ENCODE measurements around the gene ZNF277. TPM values are rescaled to one million over a fixed set of nuclear protein-coding genes. Genes with fewer than 3 reads are reported as not detected.
A peak's percentile ranks its signal among the peaks of the same experiment; 100 is the strongest.

Gene ZNF277
- total RNA-seq, 1 experiment from 2014 or later: 19.9 TPM

DNA sequence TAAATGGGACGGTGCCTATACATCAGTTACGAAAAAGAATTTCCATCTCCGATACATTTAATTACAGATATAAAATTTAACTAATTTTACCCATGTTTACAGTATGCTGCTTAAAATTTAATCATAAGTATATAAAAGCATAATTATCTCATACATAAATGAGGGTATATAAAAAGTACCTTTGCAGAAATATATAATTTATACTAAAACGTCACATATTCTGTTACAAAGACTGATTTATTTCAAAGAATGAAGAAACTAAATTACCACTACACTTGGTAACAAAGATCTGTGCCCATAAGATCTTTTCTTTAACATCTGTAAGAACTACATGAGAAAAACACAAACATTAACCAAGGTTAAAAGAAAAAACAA is 3.1 kb upstream of the ZNF277 start:
- no peaks in the 10 kb centered on the region for H3K9me3 Mint-ChIP-seq (ENCODE audit: unreplicated experiment)
- H3K27me3 Mint-ChIP-seq (ENCODE audit: insufficient read depth, unreplicated experiment): no peaks in the 10 kb centered on the region
- ChIA-PET CTCF (interaction anchor here (0.5 to 1.5 kb wide), 11 partner anchors 10 to 451 kb away, joined by 3 to 5 read pairs (median 3); no protein-coding TSS in a partner anchor), POLR2A (interaction anchor here (0.6 to 7.0 kb wide), 10 partner anchors 10 to 782 kb away, joined by 3 to 126 read pairs (median 4); partner anchors contain the start of gene IFRD1)
- H3K27ac Mint-ChIP-seq (ENCODE audit: low read depth, unreplicated experiment): no peak overlapping the region
- TF ChIP-seq, protein P1, sequence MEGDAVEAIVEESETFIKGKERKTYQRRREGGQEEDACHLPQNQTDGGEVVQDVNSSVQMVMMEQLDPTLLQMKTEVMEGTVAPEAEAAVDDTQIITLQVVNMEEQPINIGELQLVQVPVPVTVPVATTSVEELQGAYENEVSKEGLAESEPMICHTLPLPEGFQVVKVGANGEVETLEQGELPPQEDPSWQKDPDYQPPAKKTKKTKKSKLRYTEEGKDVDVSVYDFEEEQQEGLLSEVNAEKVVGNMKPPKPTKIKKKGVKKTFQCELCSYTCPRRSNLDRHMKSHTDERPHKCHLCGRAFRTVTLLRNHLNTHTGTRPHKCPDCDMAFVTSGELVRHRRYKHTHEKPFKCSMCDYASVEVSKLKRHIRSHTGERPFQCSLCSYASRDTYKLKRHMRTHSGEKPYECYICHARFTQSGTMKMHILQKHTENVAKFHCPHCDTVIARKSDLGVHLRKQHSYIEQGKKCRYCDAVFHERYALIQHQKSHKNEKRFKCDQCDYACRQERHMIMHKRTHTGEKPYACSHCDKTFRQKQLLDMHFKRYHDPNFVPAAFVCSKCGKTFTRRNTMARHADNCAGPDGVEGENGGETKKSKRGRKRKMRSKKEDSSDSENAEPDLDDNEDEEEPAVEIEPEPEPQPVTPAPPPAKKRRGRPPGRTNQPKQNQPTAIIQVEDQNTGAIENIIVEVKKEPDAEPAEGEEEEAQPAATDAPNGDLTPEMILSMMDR (IDR thresholded peaks at IDR 0.05; ENCODE audit: unreplicated experiment): no peak
- no peak for DNase-seq (ENCODE audit: unreplicated experiment)
- no TSS peak for BruUV-seq (replicated peaks)
- peaks cover 41% of the 10 kb centered on the region for H3K4me1 Mint-ChIP-seq (ENCODE audit: insufficient read depth, unreplicated experiment)
- intact Hi-C loops (cut with micrococcal nuclease): loop anchor here (5.0 kb wide), 1 partner anchor 441 kb away; no protein-coding TSS in a partner anchor
- no peaks in the 10 kb centered on the region for H3K36me3 Mint-ChIP-seq (ENCODE audit: insufficient read depth, unreplicated experiment)
- peak overlapping the region; percentile 91 for H3K4me3 Mint-ChIP-seq (ENCODE audit: unreplicated experiment)

DNA sequence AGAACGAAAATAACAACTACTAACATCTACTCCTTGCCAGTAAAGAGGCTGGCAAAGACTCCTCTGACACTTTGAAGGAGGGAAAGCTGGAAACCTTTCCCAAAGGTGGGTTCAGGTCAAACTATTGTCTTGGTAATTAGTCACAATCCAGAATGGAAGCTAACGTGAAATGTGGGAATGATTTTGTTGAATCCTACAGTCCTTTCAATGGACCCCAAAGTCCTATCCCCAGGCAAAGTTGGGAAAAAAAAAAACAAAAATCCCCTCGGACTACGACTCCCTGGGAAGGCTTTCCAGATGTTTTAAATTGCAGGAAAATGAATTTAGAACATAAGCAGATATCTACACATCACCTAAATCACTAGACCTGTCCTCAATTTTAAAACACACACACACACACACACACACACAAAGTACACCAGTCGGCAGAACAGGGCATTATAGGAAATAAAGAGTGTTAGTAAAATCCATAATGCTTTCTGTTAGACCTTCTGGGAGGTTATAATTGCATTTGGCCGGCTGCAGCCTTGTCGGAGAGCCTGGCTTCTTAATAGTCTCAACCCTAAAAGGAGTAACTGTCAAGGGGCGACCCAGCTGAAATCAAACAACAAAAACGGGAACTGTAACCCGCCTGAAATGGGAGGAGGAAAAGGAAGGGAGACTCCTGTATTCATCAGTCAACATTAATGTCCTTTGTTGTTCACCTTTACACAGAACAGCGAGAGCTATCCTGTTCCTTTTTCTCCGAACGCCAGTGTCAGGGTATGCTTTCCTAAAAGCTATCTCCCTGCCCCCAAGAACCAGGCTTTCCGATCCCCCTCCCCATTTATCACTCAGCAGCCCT is 1.8 kb upstream of the ZNF277 start:
- ChIA-PET POLR2A (interaction anchor here (0.6 to 7.0 kb wide), 33 partner anchors 8 to 782 kb away, joined by 3 to 126 read pairs (median 4); partner anchors contain the start of gene IFRD1), CTCF (interaction anchor here (0.6 to 1.9 kb wide), 16 partner anchors 40 to 1010 kb away, joined by 3 to 11 read pairs (median 4); no protein-coding TSS in a partner anchor)
- H3K4me3 Mint-ChIP-seq (ENCODE audit: unreplicated experiment): peak overlapping the region; percentile 91
- H3K27ac Mint-ChIP-seq (ENCODE audit: low read depth, unreplicated experiment): peak overlapping the region; percentile 94
- DNase-seq (ENCODE audit: unreplicated experiment): peak; percentile 35
- TF ChIP-seq, protein P1 (IDR thresholded peaks at IDR 0.05; ENCODE audit: unreplicated experiment): no peak
- no peaks in the 10 kb centered on the region for H3K27me3 Mint-ChIP-seq (ENCODE audit: insufficient read depth, unreplicated experiment)
- peaks cover 32% of the 10 kb centered on the region for H3K4me1 Mint-ChIP-seq (ENCODE audit: insufficient read depth, unreplicated experiment)
- intact Hi-C loops (cut with micrococcal nuclease): loop anchor here (2.0 to 5.0 kb wide), 4 partner anchors 188 to 442 kb away; partner anchors contain the start of gene IFRD1
- BruUV-seq (replicated peaks): TSS peak; percentile 36
- no peaks in the 10 kb centered on the region for H3K36me3 Mint-ChIP-seq (ENCODE audit: insufficient read depth, unreplicated experiment)
- H3K9me3 Mint-ChIP-seq (ENCODE audit: unreplicated experiment): no peaks in the 10 kb centered on the region

DNA sequence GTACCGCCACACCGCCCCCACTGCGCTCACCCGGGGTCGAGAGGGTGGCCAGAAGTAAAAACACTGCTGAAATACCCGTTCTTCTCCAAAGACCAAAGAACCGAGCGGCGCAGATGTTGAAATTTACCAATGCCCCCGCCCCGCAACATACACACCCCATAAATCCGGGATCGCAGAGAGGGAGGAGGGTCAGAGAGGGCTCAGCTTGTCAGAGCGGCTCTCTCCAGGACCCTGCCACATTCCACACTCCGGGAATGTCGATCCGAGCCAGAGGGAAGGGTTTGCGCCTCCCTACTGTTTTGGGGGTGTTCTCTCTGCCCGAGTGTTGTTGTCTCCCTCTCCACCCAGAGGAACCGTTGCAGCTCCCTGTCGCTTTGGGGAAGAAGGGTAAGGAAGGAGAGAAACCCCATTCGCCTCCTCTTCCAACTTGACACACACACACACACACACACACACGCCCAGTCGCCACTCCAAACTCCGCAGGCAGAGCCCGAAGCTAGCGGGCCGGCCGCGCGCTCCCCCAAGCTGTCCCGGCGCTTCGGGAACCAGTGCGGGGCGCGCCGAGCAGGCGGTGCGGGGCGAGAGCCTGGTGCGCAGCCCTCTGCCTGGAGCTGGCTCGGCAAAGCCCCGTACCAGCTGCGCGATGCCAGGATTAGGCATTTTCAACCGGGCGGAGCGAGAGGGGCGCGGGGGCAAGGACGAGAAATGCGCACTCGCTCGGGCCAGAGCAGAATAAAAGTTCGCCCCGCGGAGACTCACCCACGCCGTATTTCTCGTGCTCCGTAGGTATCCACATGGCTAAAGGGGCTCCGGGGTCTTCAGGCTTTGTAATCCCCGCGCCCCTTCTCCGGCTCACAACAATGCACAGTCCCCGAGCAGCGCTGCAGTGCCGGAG is 905 bp upstream of the ZNF277 start:
- H3K9me3 Mint-ChIP-seq (ENCODE audit: unreplicated experiment): no peaks in the 10 kb centered on the region
- intact Hi-C loops (cut with micrococcal nuclease): loop anchor here (1.0 to 5.0 kb wide), 6 partner anchors 125 to 253 kb away; partner anchors contain the start of gene IFRD1
- no peaks in the 10 kb centered on the region for H3K27me3 Mint-ChIP-seq (ENCODE audit: insufficient read depth, unreplicated experiment)
- ChIA-PET CTCF (interaction anchor here (0.6 to 1.9 kb wide), 15 partner anchors 9 to 1011 kb away, joined by 3 to 11 read pairs (median 3); no protein-coding TSS in a partner anchor), POLR2A (interaction anchor here (0.5 to 7.0 kb wide), 35 partner anchors 10 to 781 kb away, joined by 3 to 126 read pairs (median 5); partner anchors contain the start of gene IFRD1)
- TF ChIP-seq, protein P1 (IDR thresholded peaks at IDR 0.05; ENCODE audit: unreplicated experiment): no peak
- peak overlapping the region; percentile 94 for H3K27ac Mint-ChIP-seq (ENCODE audit: low read depth, unreplicated experiment)
- BruUV-seq (replicated peaks): no TSS peak
- no peaks in the 10 kb centered on the region for H3K36me3 Mint-ChIP-seq (ENCODE audit: insufficient read depth, unreplicated experiment)
- peak overlapping the region; percentile 91 for H3K4me3 Mint-ChIP-seq (ENCODE audit: unreplicated experiment)
- peak; percentile 49 for DNase-seq (ENCODE audit: unreplicated experiment)
- peaks cover 28% of the 10 kb centered on the region for H3K4me1 Mint-ChIP-seq (ENCODE audit: insufficient read depth, unreplicated experiment)

Measured in MCF 10A (cell line).